ENCODE measurements around the gene PSMF1.

Gene PSMF1, protein sequence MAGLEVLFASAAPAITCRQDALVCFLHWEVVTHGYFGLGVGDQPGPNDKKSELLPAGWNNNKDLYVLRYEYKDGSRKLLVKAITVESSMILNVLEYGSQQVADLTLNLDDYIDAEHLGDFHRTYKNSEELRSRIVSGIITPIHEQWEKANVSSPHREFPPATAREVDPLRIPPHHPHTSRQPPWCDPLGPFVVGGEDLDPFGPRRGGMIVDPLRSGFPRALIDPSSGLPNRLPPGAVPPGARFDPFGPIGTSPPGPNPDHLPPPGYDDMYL

DNA sequence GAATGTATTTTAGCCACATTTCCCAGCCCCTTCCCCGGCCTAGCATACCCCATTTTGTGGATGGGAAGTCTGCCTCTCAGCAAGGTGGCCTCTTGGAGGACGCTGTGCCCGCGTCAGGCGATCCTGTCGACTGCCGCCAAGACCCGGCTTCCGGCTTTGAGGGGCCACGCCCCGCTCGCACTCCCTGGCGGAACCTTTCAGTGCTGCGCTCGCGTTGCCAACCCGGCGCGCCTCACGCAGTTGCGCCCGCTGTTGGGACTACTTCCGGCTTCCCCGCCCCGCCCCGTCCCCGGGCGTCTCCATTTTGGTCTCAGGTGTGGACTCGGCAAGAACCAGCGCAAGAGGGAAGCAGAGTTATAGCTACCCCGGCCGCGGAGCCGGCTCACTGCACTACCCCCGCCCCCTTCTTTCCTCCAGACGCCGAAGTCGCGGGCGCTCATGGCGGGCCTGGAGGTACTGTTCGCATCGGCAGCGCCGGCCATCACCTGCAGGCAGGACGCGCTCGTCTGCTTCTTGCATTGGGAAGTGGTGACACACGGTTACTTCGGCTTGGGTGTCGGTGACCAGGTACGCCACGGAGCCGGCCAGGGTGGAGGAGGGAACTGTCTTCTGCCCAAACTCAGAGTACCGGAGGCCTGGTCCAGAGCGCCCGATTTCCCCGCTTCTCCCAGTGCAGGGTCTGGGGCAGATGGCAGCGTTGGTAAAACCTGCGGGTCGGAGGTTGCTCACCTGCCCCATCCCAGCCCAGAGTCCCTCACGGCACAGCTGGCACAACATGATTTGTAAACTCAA, at the start of gene PSMF1:
PSMF1 (plus strand) TSS at position 267 of the 792 bp plus-strand sequence; CDS start at position 439, 172 bp downstream.
- in situ Hi-C loops (cut with HindIII; ENCODE audit: low sequenced_read_pairs): no loop called here

- in situ Hi-C loops (cut with HindIII; ENCODE audit: low sequenced_read_pairs): no loop called here
These were observed 46.1 kb upstream of the PSMF1 start for GRCh38 chr20:1072258-1072657.

- in situ Hi-C loops (cut with HindIII; ENCODE audit: low sequenced_read_pairs): no loop called here
These were observed 42.8 kb upstream of the PSMF1 start for GRCh38 chr20:1075616-1076015.

GRCh38 chr20:1081891-1082290, 36.5 kb upstream of the PSMF1 start:
- in situ Hi-C loops (cut with HindIII; ENCODE audit: low sequenced_read_pairs): loop anchor here (5.0 kb wide), 1 partner anchor 40 kb away; no protein-coding TSS in a partner anchor

DNA sequence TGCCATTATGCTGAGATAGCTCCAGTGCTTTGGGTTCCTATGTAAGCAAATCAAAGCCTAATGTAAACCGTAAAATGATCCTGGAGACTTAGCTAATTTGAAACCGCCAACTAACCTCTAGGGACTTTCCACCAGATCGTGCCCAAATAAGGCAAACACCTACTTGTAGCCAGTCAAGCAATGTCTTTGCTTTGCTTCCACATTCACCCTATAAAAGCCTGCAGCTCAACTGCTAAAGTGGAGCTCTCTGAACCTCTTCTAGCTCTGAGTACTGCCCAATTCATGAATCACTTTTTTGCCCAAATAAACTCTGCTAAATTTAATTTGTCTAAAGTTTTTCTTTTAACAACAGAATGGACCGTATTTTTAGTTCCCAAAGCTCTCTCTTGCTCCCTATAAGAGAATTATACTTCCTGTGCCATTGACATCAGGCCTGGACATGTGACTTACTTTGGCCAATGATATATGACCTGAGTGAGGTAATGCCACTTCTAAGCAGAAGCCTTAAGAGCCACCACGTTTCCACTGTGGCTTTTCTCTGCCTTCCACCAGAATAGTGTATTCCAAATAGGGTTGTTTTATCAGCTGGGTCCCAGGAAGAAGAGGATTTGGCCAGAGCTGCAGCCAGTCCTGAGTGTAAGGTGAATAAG, 34.8 kb upstream of the PSMF1 start:
- in situ Hi-C loops (cut with HindIII; ENCODE audit: low sequenced_read_pairs): loop anchor here (5.0 kb wide), 1 partner anchor 41 kb away; no protein-coding TSS in a partner anchor

DNA sequence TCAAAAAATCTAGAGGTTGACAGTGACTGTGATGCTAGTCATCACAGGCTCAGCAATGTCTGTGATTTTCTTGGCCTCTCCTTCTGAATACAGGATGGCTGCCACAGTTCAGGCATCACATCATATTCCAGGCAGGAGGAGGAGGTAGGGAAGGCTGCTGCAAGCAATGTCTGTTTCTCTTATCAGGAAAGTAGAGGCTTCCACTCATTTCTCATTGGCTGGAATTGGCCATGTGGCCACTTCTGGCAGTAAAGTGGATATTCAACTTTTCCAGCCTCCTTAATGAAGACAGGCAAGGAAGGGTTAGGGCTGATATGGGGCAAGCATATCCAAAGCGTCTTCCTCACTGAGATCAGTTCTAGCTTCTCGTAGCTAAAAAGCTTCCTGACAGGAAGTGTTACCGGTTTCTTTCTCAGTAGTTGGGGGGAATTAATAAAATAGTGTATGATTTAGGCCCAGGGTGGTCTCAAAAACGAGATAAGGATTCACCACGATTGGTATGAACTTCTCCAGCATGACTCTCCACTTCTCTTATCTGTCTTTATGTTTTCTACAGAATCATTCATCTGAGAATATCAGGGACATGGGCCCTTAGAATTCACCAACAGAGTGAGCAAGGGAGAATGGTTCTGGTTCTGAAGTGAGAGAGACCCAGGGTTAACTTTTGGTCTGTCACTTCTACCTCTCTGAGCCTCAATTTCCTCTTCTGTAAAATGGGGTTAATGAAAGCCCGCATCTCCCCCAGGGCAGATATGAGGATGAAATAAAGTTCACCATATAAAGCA, 32.7 kb upstream of the PSMF1 start:
- in situ Hi-C loops (cut with HindIII; ENCODE audit: low sequenced_read_pairs): no loop called here

GRCh38 chr20:1086277-1087213, 31.9 kb upstream of the PSMF1 start:
- in situ Hi-C loops (cut with HindIII; ENCODE audit: low sequenced_read_pairs): no loop called here

GRCh38 chr20:1087311-1087905, 31.0 kb upstream of the PSMF1 start:
- in situ Hi-C loops (cut with HindIII; ENCODE audit: low sequenced_read_pairs): no loop called here

- in situ Hi-C loops (cut with HindIII; ENCODE audit: low sequenced_read_pairs): no loop called here
These were observed 23.7 kb upstream of the PSMF1 start for GRCh38 chr20:1094751-1095150.

DNA sequence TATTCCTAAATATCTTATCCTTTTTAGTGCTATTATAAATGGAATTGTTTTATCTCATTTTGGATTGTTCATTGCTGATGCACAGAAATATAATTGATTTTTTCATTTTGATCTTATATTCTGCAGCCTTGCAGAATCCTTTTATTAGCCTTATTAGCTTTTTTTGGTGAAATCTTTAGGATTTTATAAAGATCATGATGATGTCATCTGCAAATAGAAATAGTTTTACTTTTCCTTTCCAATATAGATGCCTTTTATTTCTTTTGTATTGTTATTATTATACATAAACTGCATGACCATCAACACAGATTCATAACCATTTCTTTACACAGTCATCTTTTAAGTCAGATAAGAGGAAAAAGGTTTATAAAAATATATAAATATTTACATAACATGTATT, 16.9 kb upstream of the PSMF1 start:
- in situ Hi-C loops (cut with HindIII; ENCODE audit: low sequenced_read_pairs): no loop called here

DNA sequence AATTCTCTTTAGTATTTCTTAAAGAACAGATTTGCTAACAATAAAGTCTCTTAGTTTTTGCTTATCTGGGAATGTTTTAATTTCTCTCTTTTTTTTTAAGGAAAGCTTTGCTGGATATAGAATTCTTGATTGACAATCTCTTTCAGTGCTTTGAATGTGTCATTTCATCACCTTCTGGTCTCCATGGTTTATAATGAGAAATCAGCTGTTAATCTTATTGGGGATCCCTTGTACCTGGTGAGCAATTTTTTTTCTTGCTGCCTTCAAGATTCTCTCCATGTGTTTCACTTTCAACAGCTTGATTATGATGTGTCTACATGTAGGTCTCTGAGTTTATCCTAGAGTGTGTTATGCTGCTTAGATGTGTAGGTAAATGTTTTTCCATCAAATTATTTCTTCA, 16.4 kb upstream of the PSMF1 start:
- in situ Hi-C loops (cut with HindIII; ENCODE audit: low sequenced_read_pairs): no loop called here

DNA sequence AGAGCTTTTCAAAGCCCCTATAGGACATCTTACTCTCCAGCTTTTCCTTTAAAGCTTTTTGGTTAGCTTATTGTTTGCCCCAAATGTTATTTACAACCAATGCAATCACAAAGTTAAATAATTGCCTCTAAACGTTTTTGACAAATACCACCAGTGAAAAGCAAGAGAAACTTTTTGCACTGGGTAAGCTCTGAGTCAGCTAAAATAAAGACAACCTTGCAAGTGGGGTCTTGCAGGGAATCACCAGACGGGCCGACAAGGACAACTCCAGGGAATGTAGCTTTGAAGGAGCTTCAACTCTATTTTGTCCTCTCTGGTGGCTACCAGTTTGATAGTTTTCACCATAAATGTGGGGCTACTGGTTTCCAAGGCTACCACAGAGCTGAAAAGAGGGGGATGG, 14.7 kb upstream of the PSMF1 start:
- in situ Hi-C loops (cut with HindIII; ENCODE audit: low sequenced_read_pairs): no loop called here

- in situ Hi-C loops (cut with HindIII; ENCODE audit: low sequenced_read_pairs): no loop called here
These were observed 12.7 kb upstream of the PSMF1 start for GRCh38 chr20:1105599-1106194.

DNA sequence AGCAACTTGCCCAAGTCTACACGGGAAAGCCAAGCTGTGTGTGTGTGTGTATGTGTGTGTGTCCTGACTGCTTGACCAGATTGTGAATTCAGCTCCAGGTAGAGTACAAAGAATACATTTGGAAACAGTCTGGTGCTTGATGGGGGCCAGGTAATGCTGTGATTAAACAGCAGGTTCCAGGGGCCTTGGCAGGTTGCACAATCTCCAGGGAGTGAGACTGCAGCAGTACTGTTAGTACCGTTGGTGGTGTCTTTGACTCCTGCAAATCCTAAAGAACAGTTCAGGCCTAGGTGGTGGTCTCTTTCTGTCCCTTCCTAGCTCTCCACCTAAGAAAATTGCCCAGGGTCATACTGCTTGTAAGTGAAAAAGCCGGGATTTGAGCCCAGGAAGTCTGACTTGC, 11.2 kb upstream of the PSMF1 start:
- in situ Hi-C loops (cut with HindIII; ENCODE audit: low sequenced_read_pairs): no loop called here

- in situ Hi-C loops (cut with HindIII; ENCODE audit: low sequenced_read_pairs): no loop called here
These were observed 9.9 kb upstream of the PSMF1 start for GRCh38 chr20:1108437-1108920.

- in situ Hi-C loops (cut with HindIII; ENCODE audit: low sequenced_read_pairs): no loop called here
These were observed 5.5 kb upstream of the PSMF1 start for GRCh38 chr20:1112908-1113307.

DNA sequence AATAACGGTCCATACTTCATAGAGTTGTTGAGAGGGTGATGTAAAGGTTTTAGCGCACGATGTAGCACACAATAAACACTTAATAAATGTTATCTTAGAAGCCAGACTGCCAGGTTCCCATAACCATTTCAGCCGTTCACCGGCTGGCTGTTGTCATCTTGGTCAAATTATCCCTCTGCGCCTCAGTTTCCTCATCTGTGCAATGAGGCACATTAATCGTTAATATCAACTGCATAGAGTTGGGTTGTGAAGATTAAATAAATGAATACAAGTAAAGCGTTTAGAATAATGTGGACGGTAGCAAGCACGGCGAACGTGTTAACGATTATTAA, 432 bp upstream of the PSMF1 start:
- in situ Hi-C loops (cut with HindIII; ENCODE audit: low sequenced_read_pairs): no loop called here

DNA sequence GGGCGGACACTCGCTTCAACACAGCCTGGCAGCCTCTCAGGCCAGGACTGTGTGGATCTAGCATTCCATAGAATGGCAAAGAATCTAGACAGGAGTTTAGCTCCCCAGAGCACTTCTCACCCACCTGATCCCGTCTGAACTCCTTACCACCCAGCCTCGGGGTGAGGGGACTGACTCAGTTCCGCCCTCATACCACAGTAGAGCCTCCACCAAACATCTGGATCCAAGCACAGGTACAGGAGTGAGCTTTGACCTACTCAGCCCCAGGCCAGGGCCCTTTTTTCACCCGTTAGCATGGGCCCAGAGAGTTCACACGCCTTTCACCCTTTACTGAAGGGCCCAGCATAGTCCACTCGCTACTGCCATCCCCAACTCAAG, 715 bp downstream of the PSMF1 start:
- in situ Hi-C loops (cut with HindIII; ENCODE audit: low sequenced_read_pairs): no loop called here

- in situ Hi-C loops (cut with HindIII; ENCODE audit: low sequenced_read_pairs): no loop called here
These were observed 1.1 kb downstream of the PSMF1 start for GRCh38 chr20:1119524-1119923.

Data from DLD1 (cell line).